T-helper 1 cell (primary cell): ENCODE data around the gene KLHL29.

ENCODE experiments used
- DNase-seq, 5 donors: peaks; one replicate each; pipeline ENCODE4 v3.0.0-alpha.2; 2012 to 2020

The KLHL29 gene

DNA sequence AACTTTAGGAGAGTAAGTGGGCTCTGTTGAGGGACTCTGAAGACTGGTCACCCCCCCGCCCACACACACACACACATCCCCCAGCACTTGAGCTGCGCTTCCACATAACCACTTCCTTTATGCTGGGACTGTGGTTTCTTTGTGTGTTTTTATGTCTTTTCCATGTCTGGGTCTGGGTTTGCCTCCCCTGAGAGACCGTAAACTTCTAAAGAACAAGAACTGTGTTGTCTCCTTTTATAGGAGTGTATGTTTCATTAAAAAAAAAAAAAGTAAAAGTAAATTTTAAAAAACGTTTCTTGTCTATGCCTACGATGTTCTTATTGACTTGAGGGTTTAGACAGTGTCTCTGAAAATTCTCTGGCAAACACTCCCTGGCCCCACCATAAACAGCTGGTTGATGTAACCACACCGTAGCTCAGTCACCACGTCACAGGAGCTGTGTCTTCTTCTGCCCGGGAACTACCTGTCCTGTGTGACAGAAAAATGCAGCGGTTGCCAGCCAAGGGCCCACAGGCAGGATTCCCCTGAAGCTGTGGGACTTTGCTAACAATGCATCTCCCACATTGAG lies 68.0 kb downstream of the KLHL29 start:
- DNase-seq: peak in 2 of 5 donors; percentile 9 to 22

- DNase-seq: no peak
Observed at GRCh38 chr2:23453432-23453831, 68.5 kb downstream of the KLHL29 start.

- no peak for DNase-seq
Observed at GRCh38 chr2:23453836-23454460, 69.0 kb downstream of the KLHL29 start.

DNA sequence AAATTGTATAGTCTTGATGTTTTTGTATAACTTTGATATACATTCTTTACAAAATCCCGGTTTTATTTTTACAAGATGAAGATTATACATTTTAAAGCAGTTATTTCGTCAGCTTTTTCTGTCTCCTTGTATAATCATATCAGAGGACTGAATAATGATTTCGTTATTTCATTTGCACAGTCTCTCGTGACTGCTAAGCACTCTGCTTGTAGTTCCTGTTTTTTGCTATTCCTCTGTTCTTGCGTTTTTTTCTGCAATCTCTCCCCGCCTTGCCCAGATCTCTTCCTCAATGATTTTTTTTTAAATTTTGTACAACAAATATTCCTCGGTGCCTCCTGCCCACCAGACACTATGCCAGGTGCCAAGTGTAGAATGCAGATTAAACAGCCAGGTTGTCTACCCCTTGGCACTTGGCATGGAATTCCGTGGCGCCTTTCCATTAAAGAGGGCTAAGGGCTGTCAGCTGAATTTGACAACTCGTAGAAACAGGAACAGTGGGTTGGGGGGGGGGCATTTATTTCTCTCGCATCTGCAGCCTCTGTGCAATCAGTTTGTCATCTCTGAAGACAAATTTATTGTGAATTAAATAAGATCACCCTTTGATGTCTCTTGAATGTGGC lies 69.6 kb downstream of the KLHL29 start:
- DNase-seq: no peak

- DNase-seq: no peak
Observed at GRCh38 chr2:23456396-23456795, 71.4 kb downstream of the KLHL29 start.

DNA sequence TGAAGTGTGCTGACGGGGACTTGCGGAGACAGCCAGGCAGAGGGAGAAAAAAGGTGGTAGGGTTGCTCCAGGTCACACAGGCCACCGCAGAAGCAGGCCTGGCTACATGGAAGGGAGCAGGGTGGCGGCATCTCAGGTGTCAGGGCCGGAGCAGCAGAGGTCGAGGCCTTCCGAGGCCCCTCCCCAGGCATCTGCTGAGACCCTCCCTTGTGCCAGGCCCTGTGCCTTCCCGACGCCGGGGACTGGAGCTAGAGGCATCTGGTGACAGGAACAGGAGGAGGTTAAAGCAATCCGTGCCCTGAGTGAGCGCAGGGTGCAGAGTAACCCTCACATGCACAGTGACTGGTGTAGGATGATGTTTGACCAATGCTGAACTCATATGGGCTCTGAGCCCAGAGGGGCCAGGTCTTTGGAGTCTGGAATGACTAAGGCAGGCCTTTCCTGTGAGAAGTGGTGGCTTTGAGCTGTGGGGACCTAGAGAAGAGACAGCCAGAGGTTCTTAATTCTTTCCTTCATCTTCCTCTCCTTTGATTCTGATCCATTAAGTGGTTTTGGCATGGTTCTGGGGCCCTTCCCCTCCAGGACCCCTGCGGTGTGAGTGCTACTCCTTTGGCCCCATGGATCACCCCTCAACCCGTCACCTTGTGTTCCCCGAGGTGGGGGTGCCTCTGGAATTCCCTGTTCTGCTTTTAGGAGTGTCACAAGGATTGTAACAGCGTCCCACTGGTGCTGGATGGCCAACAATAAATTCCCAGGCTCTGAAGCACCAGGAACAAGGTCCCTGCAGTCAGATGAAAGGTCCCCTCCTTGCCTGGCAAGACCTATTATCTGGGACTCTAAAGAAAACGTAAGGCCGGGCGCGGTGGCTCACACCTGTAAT lies 72.1 kb downstream of the KLHL29 start:
- DNase-seq: no peak

DNA sequence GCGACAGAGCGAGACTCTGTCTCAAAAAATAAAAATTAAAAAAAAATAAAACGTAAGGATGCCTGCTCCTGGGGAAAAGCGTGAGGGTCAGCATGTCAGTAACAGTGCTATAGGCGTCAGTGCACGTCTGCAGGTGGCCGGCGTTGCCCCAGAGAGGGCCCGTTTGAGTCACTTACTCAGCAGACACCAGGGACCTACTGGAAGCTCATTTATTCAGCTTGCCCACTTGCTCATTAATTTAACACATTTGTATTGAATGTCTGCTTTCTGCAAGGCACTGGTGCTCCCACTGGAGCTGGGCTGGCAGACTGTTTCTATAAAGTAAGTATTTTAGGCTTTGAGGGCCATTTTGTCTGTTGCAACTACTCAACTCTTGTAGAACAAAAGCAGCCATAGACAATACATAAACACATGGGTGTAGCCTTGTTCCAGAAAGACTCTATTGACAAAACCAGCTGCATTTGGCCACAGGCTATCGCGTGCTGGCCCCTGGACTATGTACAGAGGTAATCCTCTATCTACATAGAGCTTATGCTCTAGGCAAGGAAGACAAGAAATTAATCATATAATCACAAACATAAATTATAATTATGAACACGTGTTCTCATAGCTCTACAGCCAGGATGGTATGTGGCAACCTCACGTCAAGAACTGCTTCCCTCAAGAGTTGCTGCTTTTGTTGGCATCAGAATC lies 73.2 kb downstream of the KLHL29 start:
- no peak for DNase-seq

DNA sequence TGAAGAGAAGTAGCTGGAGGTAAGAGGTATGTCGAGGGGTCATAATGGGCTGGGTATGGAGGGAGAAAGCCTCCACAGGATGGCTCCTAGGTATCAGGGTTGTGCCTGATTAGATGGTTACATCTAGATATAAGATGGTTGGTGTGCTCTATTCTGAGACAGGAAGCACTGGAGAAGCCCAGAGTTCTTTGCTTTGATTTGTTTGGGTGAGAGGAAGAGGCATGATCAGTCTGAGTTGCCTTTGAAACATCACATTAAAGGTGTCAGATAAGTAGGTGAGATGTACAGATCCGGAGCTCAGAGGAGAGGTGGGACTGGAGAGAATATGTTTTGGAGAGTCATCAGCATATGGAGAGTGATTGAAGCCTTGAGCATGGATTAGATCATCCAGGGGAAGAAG lies 74.1 kb downstream of the KLHL29 start:
- no peak for DNase-seq

GRCh38 chr2:23460228-23460627 lies 75.2 kb downstream of the KLHL29 start:
- no peak for DNase-seq

DNA sequence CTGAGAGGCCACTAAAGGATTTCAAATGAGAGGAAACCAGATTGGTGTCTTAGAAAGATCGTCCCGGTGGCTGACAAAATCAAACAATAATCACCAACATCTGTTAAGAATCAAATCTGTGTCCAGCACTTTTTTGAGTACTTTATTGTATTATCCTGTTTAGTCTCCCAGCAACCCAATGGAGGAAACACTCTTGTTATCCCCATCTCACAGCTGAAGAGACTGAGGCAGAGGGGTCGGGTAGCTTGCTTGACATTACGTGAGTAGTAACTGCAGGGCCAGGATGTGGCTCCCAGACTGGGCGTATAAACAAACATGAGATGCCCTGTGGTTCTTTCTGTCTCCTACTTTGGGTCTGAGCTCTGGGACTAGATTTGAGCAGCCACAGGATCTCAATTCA lies 76.0 kb downstream of the KLHL29 start:
- DNase-seq: no peak

GRCh38 chr2:23464156-23464555 lies 79.2 kb downstream of the KLHL29 start:
- no peak for DNase-seq

DNA sequence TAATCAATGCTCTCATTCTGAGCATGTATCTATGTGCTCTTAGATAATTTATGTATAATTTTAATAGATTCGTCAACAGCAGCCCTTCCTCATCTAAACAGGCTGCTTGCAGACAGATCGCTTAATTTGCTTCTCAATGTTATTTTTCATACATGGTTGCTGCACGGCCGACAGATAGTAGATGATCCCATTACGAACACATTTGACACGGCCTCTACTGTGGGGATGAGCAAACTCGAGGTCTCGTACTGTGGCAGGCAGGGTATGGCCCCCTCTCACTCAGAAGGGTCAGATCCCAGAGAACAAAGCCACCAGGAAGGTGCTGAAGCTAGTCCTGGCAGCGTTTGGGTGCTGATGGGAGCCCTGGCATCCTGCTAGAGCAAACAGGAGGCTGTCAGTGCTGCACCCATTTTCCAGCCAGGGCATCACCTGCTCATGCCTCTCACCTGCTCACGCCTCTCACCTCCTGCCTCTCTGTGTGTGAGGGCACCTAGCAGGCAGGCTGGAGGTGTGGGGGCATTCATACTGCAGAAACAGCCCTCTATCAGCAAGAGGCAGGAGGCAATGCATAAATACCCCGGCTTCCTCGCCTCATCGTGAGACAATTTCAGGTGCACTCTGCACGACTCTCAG lies 80.0 kb downstream of the KLHL29 start:
- no peak for DNase-seq

DNA sequence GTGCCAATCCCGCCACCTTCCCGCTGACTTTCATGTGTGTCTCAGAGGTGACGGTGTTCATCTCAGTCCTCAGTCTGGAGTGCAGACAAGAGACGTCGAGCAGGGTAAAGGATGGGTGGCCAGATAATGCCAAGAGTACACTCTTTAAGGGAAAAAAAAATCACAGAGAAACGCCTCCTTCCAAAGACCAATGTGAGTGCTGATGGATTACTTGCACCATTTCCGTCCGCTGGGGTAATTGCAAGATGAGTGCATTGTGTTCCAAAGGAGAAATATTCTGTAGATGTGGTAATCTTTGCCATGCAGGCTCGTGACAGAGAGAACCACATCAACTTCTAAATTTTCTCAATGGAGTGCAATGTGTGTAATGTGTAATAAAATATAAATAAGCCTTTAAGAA lies 81.0 kb downstream of the KLHL29 start:
- no peak for DNase-seq

GRCh38 chr2:23467618-23468017 lies 82.6 kb downstream of the KLHL29 start:
- DNase-seq: no peak

GRCh38 chr2:23468474-23469141 lies 83.6 kb downstream of the KLHL29 start:
- DNase-seq: no peak

DNA sequence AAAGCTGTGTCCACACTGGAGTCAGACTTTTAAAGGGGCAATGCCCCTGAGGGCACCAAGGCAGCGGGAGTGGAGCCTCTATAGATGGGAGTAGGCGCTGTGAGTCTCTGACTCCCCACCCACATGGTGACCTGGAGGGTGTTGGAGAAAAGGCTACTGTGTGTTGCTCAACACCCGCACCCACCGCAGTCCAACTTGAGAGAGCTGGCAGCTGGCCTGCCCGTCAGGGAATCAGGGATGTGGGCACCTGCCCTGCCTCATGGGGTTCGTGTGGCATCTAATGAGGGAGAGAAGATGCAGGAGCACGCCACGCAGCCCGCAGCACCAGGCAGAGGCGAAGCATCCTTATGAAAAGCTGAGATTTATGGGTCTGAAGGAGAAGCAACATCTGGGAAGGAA lies 84.2 kb downstream of the KLHL29 start:
- no peak for DNase-seq

GRCh38 chr2:23475036-23475435 lies 90.1 kb downstream of the KLHL29 start:
- DNase-seq: no peak

DNA sequence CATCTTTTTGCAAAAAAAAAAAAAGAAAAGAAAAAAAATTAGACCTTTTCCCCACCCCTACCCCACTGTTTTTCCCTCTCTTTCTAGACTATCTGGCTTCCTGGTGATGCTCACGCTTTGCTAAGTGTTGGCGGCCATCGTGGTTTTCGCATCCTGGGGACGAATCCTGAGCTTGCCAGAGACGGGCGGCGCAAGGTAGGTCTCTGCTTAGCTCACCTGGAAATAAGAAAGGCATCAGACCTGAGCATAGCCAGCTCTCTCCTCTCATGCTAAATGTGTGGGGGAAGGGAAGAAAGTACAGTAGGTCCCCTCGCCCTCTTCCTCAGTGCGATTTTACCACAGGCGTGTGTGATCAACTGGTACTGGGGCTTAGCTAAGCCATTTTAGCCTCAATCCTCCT lies 90.5 kb downstream of the KLHL29 start:
- DNase-seq: no peak

DNA sequence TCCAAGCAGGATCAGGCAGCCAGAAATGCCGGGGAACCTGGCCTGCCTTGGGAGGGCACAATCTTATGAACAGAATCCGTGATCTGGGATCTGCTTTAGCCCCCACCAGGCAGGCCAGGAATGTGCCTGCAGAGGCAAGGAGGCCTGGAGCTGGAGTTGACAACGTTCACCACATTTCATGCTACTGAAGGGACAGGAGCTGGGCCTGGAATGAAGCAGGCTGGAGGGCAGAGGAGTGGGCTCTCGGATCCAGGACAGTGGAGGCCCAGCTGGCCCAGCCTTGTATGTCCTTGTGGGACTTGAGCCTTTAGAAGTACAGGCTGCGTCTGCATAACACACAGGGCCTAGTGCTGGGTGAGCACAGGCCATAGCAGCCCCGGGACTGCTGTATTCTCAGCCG lies 91.8 kb downstream of the KLHL29 start:
- no peak for DNase-seq

- no peak for DNase-seq
Observed at GRCh38 chr2:23477392-23477791, 92.4 kb downstream of the KLHL29 start.

- no peak for DNase-seq
Observed at GRCh38 chr2:23478087-23478932, 93.3 kb downstream of the KLHL29 start.
